HEK293T (cell line): ENCODE measurements around the gene SMYD4.
"Not testable (repeated sequence)": the region's sequence is repeated elsewhere in the genome, so short reads cannot be mapped to it uniquely, and the experiment has no call there.

Source experiments
- CTCF ChIA-PET: fragments of 350-600 bp; formaldehyde crosslinking; extraction: SDS; loops from one replicate; lab custom pipeline; 2021; ENCODE audit warnings: antibody characterized with exemption, inconsistent platforms; lab: Yijun Ruan, JAX
- POLR2A ChIA-PET: fragments of 350-600 bp; formaldehyde crosslinking; extraction: SDS; loops from one replicate; lab custom pipeline; 2020; ENCODE audit warnings: antibody characterized with exemption, inconsistent platforms; lab: Yijun Ruan, JAX
- DNase-seq: peaks from one replicate; pipeline ENCODE4 v3.0.0; 2012; ENCODE audit warnings: mixed read lengths; ENCODE audit errors: extremely low spot score
- ARNT ChIP-seq: fragments of 450-650 bp; IDR thresholded peaks from 2 replicates; pipeline ENCODE4 v1.6.1; 2017; ENCODE audit warnings: mild to moderate bottlenecking
- BHLHE40 ChIP-seq: fragments of 450-650 bp; IDR thresholded peaks from 2 replicates; pipeline ENCODE4 v1.6.1; 2016; ENCODE audit warnings: mild to moderate bottlenecking, moderate library complexity, borderline replicate concordance
- CTBP1 ChIP-seq: fragments of 450-650 bp; IDR thresholded peaks from 2 replicates; pipeline ENCODE4 v1.6.1; 2016; ENCODE audit warnings: borderline replicate concordance
- ELF4 ChIP-seq: fragments of 450-650 bp; IDR thresholded peaks from 2 replicates; pipeline ENCODE4 v1.6.1; 2017; ENCODE audit warnings: antibody characterized with exemption
- FOXA1 ChIP-seq: fragments of 450-650 bp; IDR thresholded peaks from 2 replicates; pipeline ENCODE4 v1.6.1; 2016; ENCODE audit warnings: mild to moderate bottlenecking
- FOXK2 ChIP-seq: fragments of 450-650 bp; IDR thresholded peaks from 2 replicates; pipeline ENCODE4 v1.6.1; 2016; ENCODE audit warnings: mild to moderate bottlenecking
- FOXM1 ChIP-seq: fragments of 450-650 bp; IDR thresholded peaks from 2 replicates; pipeline ENCODE4 v1.6.1; 2017; ENCODE audit warnings: mild to moderate bottlenecking, borderline replicate concordance
- HDGF ChIP-seq: fragments of 450-650 bp; IDR thresholded peaks from 2 replicates; pipeline ENCODE4 v1.6.1; 2017; ENCODE audit warnings: antibody characterized with exemption, borderline replicate concordance
- L3MBTL2 ChIP-seq: fragments of 450-650 bp; conservative IDR thresholded peaks from 2 replicates; pipeline ENCODE4 v1.6.1; 2016; ENCODE audit warnings: mild to moderate bottlenecking
- LEF1 ChIP-seq: fragments of 450-650 bp; IDR thresholded peaks from 2 replicates; pipeline ENCODE4 v1.6.1; 2017; ENCODE audit warnings: mild to moderate bottlenecking, borderline replicate concordance
- NFRKB ChIP-seq: fragments of 450-650 bp; IDR thresholded peaks from 2 replicates; pipeline ENCODE4 v1.6.1; 2016; ENCODE audit warnings: mild to moderate bottlenecking, moderate library complexity
- PKNOX1 ChIP-seq: fragments of 450-650 bp; IDR thresholded peaks from 2 replicates; pipeline ENCODE4 v1.6.1; 2016
- SP1 ChIP-seq: fragments of 450-650 bp; IDR thresholded peaks from 2 replicates; pipeline ENCODE4 v1.6.1; 2017
- SUZ12 ChIP-seq: fragments of 450-650 bp; IDR thresholded peaks from 2 replicates; pipeline ENCODE4 v1.6.1; 2016; ENCODE audit warnings: mild to moderate bottlenecking
- TARDBP ChIP-seq: fragments of 450-650 bp; IDR thresholded peaks from 2 replicates; pipeline ENCODE4 v1.6.1; 2016
- ZNF384 ChIP-seq: fragments of 450-650 bp; IDR thresholded peaks from 2 replicates; pipeline ENCODE4 v1.6.1; 2016

Gene SMYD4

DNA sequence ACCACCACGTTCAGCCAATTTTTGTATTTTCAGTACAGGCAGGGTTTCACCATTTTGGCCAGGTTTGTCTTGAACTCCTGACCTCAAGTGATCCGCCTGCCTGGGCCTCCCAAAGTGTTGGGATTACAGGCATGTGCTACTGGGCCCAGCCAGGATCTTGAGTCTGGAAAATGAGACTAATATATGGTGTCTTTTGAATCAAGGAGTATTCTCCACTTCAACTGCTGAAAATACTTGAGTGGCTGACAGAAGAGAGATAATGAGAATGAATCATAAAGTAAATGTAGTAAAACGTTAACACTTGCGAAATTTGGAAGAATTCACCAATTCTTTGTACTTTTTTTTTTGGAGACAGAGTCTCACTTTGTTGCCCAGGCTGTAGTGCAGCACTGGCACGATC, 16.6 kb downstream of the SMYD4 start:
- TF ChIP-seq L3MBTL2 (no peak), ELF4 (no peak), HDGF (no peak), FOXK2 (no peak), SP1 (no peak), FOXM1 (no peak), ARNT (no peak), TARDBP (no peak), LEF1 (no peak)
- DNase-seq: no peak
- POLR2A ChIA-PET: no interaction called here
- CTCF ChIA-PET: no interaction called here

DNA sequence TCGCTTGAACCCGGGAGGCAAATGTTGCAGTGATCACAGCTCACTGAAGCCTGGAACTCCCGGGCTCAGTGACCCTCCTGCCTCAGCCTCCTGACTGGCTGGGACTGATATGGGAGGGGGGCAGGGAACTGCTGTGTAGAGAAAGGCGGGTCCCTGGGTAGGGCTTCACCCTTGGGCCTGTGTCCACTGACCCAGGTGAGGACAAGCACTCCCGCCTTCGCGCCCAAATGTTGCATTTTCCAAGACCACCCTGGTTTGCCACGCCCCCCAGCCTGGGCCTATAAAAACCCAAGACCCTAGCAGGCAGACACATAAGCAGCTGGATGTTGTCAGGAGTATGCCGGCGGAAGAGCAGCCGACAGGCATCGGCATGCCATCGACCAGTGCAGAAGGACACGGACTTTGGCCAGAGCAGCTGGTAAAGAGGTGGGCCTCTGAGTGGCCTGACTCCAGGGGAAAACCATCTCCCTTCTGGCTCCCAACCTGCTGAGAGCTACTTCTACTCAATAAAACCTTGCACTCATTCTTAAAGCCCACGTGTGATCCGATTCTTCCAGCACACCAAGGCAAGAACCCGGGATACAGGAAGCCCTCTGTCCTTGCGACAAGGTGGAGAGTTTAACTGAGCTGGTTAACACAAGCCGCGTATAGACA, 19.1 kb downstream of the SMYD4 start:
- no peak for TF ChIP-seq FOXK2
- no peak for TF ChIP-seq ELF4
- no peak for TF ChIP-seq FOXA1
- no peak for TF ChIP-seq SUZ12
- no peak for TF ChIP-seq L3MBTL2
- no peak for TF ChIP-seq ARNT
- TF ChIP-seq PKNOX1: no peak
- TF ChIP-seq ZNF384: no peak
- no peak for TF ChIP-seq SP1
- no peak for TF ChIP-seq CTBP1
- no peak for TF ChIP-seq LEF1
- no peak for TF ChIP-seq FOXM1
- no peak for TF ChIP-seq BHLHE40
- TF ChIP-seq HDGF: no peak
- POLR2A ChIA-PET: interaction anchor here (0.6 to 1.2 kb wide), 2 partner anchors 55 to 94 kb away, joined by 3 read pairs; no protein-coding TSS in a partner anchor
- CTCF ChIA-PET: no interaction called here

DNA sequence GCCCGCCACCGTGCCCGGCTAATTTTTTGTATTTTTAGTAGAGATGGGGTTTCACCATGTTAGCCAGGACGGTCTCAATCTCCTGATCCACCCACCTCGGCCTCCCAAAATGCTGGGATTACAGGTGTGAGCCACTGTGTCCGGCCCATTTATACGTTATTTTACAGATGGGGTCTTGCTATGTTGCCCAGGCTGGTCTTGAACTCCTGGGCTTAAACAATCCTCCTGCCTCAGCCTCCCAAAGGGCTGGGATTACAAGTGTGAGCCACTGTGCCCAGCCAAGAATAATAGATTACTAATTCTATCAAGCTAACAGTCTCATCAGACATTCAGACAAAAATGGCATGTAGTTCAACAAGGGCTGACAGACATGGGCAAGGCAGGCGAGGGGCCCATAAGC, 19.9 kb downstream of the SMYD4 start:
- CTCF ChIA-PET, DNase-seq, POLR2A ChIA-PET: not testable (repeated sequence)

More for the DNA sequence above, 19.1 kb downstream of the SMYD4 start:
- DNase-seq: no peak

- ChIA-PET CTCF (no interaction called here), POLR2A (interaction anchor here (0.7 kb wide), 1 partner anchor 21 kb away, joined by 3 read pairs; no protein-coding TSS in a partner anchor)
- TF ChIP-seq FOXA1 (no peak), TARDBP (no peak), SUZ12 (no peak), FOXM1 (no peak), CTBP1 (no peak), L3MBTL2 (no peak), ARNT (no peak), ELF4 (no peak), NFRKB (no peak), ZNF384 (no peak), HDGF (no peak), LEF1 (no peak)
- DNase-seq: no peak
Measured at GRCh38 chr17:1808644-1809043, 21.1 kb downstream of the SMYD4 start.

DNA sequence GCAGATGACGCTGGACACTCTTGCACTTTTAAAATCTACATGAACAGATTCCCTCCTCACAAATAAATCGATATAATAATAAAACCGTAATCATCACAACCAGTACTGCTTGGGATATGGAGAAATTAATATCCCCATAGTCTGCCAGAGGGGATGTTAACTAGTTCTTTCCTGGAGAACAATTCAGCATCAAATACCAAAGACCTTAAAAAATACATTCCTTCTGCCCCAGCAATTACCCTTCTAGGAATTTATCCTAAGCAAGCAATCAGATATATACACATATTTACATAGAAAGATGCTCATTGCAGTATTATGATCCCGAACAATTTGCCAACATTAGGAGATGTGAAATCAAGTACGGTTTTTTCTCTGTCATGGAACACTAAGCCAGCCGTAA, 21.8 kb downstream of the SMYD4 start:
- POLR2A ChIA-PET: interaction anchor here (0.7 kb wide), 1 partner anchor 21 kb away, joined by 3 read pairs; no protein-coding TSS in a partner anchor
- no peak for TF ChIP-seq SUZ12
- no peak for TF ChIP-seq PKNOX1
- no peak for TF ChIP-seq LEF1
- TF ChIP-seq HDGF: no peak
- no peak for TF ChIP-seq L3MBTL2
- no peak for TF ChIP-seq NFRKB
- TF ChIP-seq SP1: no peak
- TF ChIP-seq ZNF384: no peak
- TF ChIP-seq ARNT: no peak
- CTCF ChIA-PET: no interaction called here
- no peak for DNase-seq

DNA sequence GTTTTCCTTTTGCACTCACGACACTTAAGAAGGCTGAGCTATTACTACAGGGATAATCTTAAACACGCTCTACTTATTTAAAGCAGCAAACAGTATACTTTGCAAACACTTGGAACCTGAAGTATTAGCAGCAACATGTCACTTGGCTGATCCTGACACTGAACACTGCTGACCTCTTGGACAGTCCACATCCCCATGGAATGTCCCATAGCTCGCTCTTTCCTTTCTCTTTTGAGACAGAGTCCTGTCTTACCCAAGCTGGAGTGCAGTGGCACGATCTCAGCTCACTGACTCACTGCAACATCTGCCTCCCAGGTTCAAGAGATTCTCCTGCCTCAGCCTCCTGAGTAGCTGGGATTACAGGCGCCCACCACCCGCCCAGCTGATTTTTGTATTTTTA, 26.4 kb downstream of the SMYD4 start:
- ChIA-PET POLR2A (no interaction called here), CTCF (interaction anchor here (0.7 kb wide), 1 partner anchor 62 kb away, joined by 4 read pairs; no protein-coding TSS in a partner anchor)

More for the DNA sequence above, 26.4 kb downstream of the SMYD4 start:
- no peak for DNase-seq
- TF ChIP-seq SP1: no peak
- TF ChIP-seq BHLHE40: no peak
- no peak for TF ChIP-seq FOXM1
- TF ChIP-seq HDGF: no peak
- no peak for TF ChIP-seq ELF4
- TF ChIP-seq FOXA1: no peak
- no peak for TF ChIP-seq FOXK2
- no peak for TF ChIP-seq PKNOX1
- TF ChIP-seq ARNT: no peak
- TF ChIP-seq L3MBTL2: no peak
- no peak for TF ChIP-seq ZNF384
- TF ChIP-seq LEF1: no peak
- TF ChIP-seq CTBP1: no peak
- TF ChIP-seq TARDBP: no peak
- no peak for TF ChIP-seq NFRKB
- no peak for TF ChIP-seq SUZ12
